ENCODE data around the gene STOML2. TPM values are rescaled to one million over a fixed set of nuclear protein-coding genes. Genes with fewer than 3 reads are reported as not detected.

STOML2 gene
- total RNA-seq, 4 donors from 2014 or later = 117 to 168 (median 158) TPM

- in situ Hi-C loops (cut with MboI; ENCODE audit: low sequenced_read_pairs in 4 of 4) (loop anchor here in 1 of 4 donors (25.0 kb wide), 1 partner anchor 457 kb away; a partner anchor contains a TSS), intact Hi-C loops (cut with DNase I; ENCODE audit: low total_unique reads) (no loop called here)
- ATAC-seq (no peak), DNase-seq (no peak)
- H3K4me1 ChIP-seq = peaks cover 19 to 22% of the 10 kb centered on the region in 2 donors
- H3K27me3 ChIP-seq = no peaks in the 10 kb centered on the region
- no peak overlapping the region for H3K27ac ChIP-seq
- TF ChIP-seq POLR2A (IDR thresholded peaks at IDR 0.05) (no peak), CTCF (IDR thresholded peaks at IDR 0.05 in 4 of 5, conservative IDR thresholded peaks at IDR 0.05 in 1 of 5) (no peak)
- H3K9me3 ChIP-seq = no peaks in the 10 kb centered on the region
- no peak overlapping the region for H3K4me3 ChIP-seq
- peaks cover 0 to 61% of the 10 kb centered on the region in 2 donors for H3K36me3 ChIP-seq
Measured at GRCh38 chr9:35105126-35105525, 2.2 kb upstream of the STOML2 start.

- Histone ChIP-seq H3K36me3 (peaks cover 0 to 67% of the 10 kb centered on the region in 2 donors), H3K27me3 (no peaks in the 10 kb centered on the region), H3K27ac (peak overlapping the region in 1 of 4 donors; percentile 93), H3K9me3 (no peaks in the 10 kb centered on the region), H3K4me1 (peaks cover 17 to 22% of the 10 kb centered on the region in 2 donors), H3K4me3 (no peak overlapping the region)
- intact Hi-C loops (cut with DNase I; ENCODE audit: low total_unique reads) (no loop called here), in situ Hi-C loops (cut with MboI; ENCODE audit: low sequenced_read_pairs in 4 of 4) (loop anchor here in 1 of 4 donors (25.0 kb wide), 1 partner anchor 458 kb away; a partner anchor contains a TSS)
- no peak for TF ChIP-seq CTCF (IDR thresholded peaks at IDR 0.05 in 4 of 5, conservative IDR thresholded peaks at IDR 0.05 in 1 of 5)
- no peak for TF ChIP-seq POLR2A (IDR thresholded peaks at IDR 0.05)
- no peak for DNase-seq
- no peak for ATAC-seq
Measured at GRCh38 chr9:35104586-35104985, 1.7 kb upstream of the STOML2 start.

GRCh38 chr9:35103660-35104191 lies 795 bp upstream of the STOML2 start:
- in situ Hi-C loops (cut with MboI; ENCODE audit: low sequenced_read_pairs in 4 of 4) = loop anchor here in 1 of 4 donors (25.0 kb wide), 1 partner anchor 459 kb away; a partner anchor contains a TSS
- H3K27ac ChIP-seq = peak overlapping the region; percentile 85 to 97 (median 94)
- DNase-seq (no peak), ATAC-seq (no peak)
- peaks cover 0 to 70% of the 10 kb centered on the region in 2 donors for H3K36me3 ChIP-seq
- TF ChIP-seq CTCF (IDR thresholded peaks at IDR 0.05 in 4 of 5, conservative IDR thresholded peaks at IDR 0.05 in 1 of 5) (no peak), POLR2A (IDR thresholded peaks at IDR 0.05) (no peak)
- H3K27me3 ChIP-seq = no peaks in the 10 kb centered on the region
- H3K4me3 ChIP-seq = peak overlapping the region; percentile 74 to 92 (median 79)
- intact Hi-C loops (cut with DNase I; ENCODE audit: low total_unique reads) = loop anchor here (2.0 kb wide), 1 partner anchor 31 kb away; the partner anchor contains the start of gene VCP
- H3K4me1 ChIP-seq = peaks cover 15 to 22% of the 10 kb centered on the region in 2 donors
- H3K9me3 ChIP-seq = no peaks in the 10 kb centered on the region

GRCh38 chr9:35102465-35102768 lies 514 bp downstream of the STOML2 start:
- TF ChIP-seq POLR2A (IDR thresholded peaks at IDR 0.05) (no peak), CTCF (IDR thresholded peaks at IDR 0.05 in 4 of 5, conservative IDR thresholded peaks at IDR 0.05 in 1 of 5) (no peak)
- peaks cover 15 to 22% of the 10 kb centered on the region in 2 donors for H3K4me1 ChIP-seq
- in situ Hi-C loops (cut with MboI; ENCODE audit: low sequenced_read_pairs in 4 of 4) = loop anchor here in 1 of 4 donors (25.0 kb wide), 1 partner anchor 460 kb away; a partner anchor contains a TSS
- peak overlapping the region; percentile 74 to 92 (median 79) for H3K4me3 ChIP-seq
- no peaks in the 10 kb centered on the region for H3K27me3 ChIP-seq
- peak overlapping the region; percentile 85 to 97 (median 94) for H3K27ac ChIP-seq
- ATAC-seq = peak; percentile 21 to 27
- H3K9me3 ChIP-seq = no peaks in the 10 kb centered on the region
- DNase-seq = no peak
- H3K36me3 ChIP-seq = peaks cover 0 to 59% of the 10 kb centered on the region in 2 donors
- intact Hi-C loops (cut with DNase I; ENCODE audit: low total_unique reads) = loop anchor here (2.0 kb wide), 1 partner anchor 30 kb away; the partner anchor contains the start of gene VCP

Measured in gastrocnemius medialis (tissue), 4 donors.